ENCODE measurements around the gene MAPKBP1. TPM values are rescaled to one million over a fixed set of nuclear protein-coding genes. Genes with fewer than 3 reads are reported as not detected.

The MAPKBP1 gene
- total RNA-seq, 1 experiment from 2014 or later, result 14.5 TPM

DNA sequence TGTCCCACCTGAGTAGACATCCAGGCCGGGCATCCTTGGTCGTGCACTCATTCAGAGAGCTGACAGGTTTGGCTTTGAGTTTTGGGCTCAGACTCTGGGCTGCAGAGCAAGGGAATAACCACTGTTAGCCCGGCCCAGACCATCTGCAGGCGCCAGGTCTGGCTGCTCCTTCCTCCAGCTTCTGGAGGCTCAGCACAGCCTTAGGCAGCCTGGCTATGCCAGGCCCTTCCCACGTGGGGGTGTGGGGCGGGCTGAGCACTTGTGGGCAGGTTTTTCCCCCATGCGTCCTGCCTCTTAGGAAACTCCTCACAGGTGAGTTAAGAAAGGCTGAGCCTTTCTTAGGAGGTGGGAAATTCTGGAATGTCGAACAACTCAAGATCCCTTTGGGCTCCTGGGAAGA is 75.6 kb downstream of the MAPKBP1 start:
- H3K27me3 ChIP-seq, result no peaks in the 10 kb centered on the region
- no peak for DNase-seq
- H3K27ac ChIP-seq, result no peak overlapping the region
- H3K9me3 ChIP-seq (replicated peaks), result no peaks in the 10 kb centered on the region
- H3K36me3 ChIP-seq, result peaks cover 3% of the 10 kb centered on the region; the same call in 1 of the 2 replicates
- no peak overlapping the region for H3K4me3 ChIP-seq
- peaks cover 3% of the 10 kb centered on the region; the same call in 1 of the 2 replicates for H3K4me1 ChIP-seq

DNA sequence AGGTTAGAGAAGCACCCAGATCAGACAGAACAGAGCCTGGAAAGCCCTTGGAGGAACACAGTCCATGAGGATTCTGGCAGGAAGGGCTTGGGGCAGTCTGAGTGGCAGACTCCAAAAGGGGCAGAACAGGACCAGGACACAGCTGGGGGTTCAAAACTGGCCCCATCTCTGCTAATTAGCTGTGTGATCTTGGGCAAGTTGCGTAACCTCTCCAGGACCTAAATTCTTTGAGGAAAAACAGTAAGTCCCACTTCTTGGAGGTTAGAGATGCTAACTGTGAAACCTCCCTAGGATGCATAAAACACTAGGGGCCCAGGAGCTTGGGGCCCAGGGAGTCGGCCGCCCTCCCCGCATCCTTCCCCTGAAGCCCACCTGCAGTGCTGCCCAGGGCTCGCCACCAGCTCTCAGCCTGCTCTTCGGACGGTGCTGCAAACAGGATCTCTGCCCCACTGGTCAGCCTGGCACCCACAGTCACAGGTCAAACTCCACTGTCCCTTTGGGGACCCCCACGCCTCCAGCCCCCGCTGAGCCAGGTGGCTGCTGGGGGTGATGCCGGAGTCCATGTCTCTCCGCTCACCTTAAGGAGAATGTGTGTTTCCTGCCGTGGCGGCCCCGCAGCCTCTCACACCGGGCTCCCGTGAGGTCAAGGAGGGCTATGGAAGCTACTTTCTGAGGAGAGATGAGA is 76.3 kb downstream of the MAPKBP1 start:
- no peak overlapping the region for H3K4me3 ChIP-seq
- DNase-seq, result no peak

DNA sequence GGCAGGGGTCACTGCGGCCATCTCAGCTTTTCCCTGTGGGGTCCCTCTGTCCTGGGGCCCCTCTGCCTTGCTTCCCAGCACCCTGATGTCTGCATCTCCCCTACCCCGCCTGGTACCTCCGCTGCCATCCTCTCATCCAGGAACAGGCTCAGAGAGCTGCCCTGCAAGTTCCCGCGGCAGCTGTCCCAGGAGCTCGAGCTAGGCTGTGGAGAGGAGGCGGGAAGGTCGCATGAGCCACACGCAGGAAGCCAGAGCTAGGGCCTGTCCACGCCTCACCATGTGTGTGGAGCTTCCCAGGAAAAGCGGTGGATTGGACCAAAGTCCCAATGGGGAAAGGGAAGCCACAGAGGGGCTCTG is 76.9 kb downstream of the MAPKBP1 start:
- Histone ChIP-seq H3K36me3 (peaks cover 2% of the 10 kb centered on the region; the same call in 1 of the 2 replicates), H3K27ac (no peak overlapping the region), H3K27me3 (no peaks in the 10 kb centered on the region), H3K4me3 (no peak overlapping the region), H3K4me1 (peaks cover 3% of the 10 kb centered on the region; the same call in 1 of the 2 replicates), H3K9me3 (replicated peaks) (no peaks in the 10 kb centered on the region)
- peak; percentile 29 to 34 for DNase-seq

More for the DNA sequence above, 76.3 kb downstream of the MAPKBP1 start:
- H3K27ac ChIP-seq, result no peak overlapping the region
- H3K27me3 ChIP-seq, result no peaks in the 10 kb centered on the region
- H3K4me1 ChIP-seq, result peaks cover 3% of the 10 kb centered on the region; the same call in 1 of the 2 replicates
- peaks cover 3% of the 10 kb centered on the region; the same call in 1 of the 2 replicates for H3K36me3 ChIP-seq
- no peaks in the 10 kb centered on the region for H3K9me3 ChIP-seq (replicated peaks)

DNA sequence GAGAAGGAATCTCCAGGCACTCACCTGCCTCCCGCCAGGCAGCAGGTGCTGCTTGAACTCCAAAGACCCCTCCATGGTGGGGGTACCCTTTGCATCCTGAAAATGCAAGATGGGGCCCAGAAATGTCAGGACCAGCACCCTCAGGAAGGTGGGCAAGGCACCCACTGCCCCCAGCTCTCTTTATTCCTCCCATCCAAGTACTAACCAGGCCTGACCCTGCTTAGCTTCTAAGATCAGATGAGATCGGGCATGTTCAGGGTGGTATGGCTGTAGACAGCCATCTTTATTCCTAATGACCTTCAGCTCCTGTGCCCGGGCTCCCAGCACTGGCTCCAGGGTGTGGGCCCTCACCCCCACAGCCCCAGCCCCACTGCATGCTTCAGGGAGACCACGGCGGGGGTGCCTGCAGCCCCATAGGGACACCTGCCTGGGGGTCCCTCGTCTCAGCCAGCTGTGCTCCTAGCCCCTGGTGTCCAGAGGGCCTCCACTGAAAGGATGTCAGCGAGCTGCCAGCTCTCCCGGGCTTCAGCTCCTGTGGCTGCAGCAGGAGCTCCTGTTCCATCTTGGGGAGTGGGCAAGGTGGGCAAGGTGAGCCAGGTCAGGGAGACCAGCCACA is 77.6 kb downstream of the MAPKBP1 start:
- H3K9me3 ChIP-seq (replicated peaks), result no peaks in the 10 kb centered on the region
- no peak for DNase-seq
- no peak overlapping the region for H3K27ac ChIP-seq
- H3K4me1 ChIP-seq, result peaks cover 3% of the 10 kb centered on the region; the same call in 1 of the 2 replicates
- H3K27me3 ChIP-seq, result no peaks in the 10 kb centered on the region
- no peak overlapping the region for H3K4me3 ChIP-seq
- no peaks in the 10 kb centered on the region for H3K36me3 ChIP-seq

DNA sequence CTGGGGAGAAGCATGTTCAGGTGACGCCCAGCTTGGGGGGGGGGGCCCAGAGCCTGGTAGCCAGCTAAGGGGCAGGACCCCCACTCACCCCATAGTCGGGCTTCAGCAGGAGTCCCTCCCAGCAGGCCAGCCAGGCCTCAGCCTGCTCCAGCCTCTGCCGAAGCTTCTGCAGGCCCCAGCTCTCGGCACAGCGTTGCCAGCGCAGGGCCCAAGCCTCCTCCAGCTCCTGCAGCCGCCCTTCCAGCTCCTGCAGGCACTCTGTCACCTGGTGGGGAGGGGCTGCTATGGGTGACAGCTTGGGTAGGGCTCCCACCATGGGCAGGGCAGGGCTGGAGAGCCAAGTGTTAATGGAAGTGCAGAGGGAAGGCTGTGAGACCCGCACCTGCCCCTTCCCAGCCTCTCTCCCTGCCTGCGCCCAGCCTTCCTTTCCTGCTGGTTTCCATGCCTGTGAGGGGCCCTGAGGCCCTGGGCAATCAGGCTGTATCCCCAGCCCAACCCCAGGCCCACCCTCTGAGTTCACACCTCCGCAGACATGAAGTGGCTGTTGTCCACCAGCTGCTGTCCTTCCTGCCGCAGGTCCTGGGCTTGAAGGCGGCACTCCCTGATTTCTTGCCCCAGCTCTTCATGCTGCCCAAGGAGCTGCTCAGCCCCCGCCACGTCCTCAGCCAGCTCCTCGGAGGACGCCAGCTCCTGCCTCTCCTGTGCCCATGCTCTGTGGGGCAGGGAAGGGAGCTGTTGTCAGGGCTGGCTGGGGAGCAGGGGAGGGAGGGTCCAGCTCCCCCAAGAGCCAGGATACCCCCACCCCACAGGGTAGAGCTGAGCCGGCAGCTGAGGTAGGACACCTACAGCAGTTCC is 78.7 kb downstream of the MAPKBP1 start:
- no peaks in the 10 kb centered on the region for H3K27me3 ChIP-seq
- no peak overlapping the region for H3K4me3 ChIP-seq
- DNase-seq, result peak; percentile 34 to 36
- H3K36me3 ChIP-seq, result no peaks in the 10 kb centered on the region
- H3K27ac ChIP-seq, result no peak overlapping the region
- H3K9me3 ChIP-seq (replicated peaks), result no peaks in the 10 kb centered on the region
- H3K4me1 ChIP-seq, result peaks cover 3% of the 10 kb centered on the region; the same call in 1 of the 2 replicates

DNA sequence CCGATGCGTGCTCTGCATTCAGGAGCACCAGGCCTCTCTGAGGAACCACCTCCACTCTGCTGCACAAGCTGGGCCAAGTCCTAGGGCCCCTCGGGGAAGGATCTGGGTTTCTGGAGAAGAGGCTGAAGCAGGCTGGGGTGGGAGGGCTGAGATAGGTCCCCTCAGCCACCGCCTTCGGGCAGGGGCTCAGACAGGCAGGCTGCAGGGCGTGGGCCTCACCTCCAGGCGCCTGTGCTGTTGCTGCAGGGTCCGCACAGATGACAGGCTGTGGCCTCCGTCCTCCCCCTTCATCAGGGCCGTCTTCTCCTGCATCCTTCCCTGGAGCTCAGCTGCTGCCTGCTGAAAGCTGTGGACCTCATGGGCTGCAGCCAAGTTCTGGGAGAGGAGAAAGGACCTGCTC is 79.5 kb downstream of the MAPKBP1 start:
- no peaks in the 10 kb centered on the region for H3K9me3 ChIP-seq (replicated peaks)
- no peaks in the 10 kb centered on the region for H3K36me3 ChIP-seq
- peaks cover 3% of the 10 kb centered on the region; the same call in 1 of the 2 replicates for H3K4me1 ChIP-seq
- no peak overlapping the region for H3K27ac ChIP-seq
- no peak overlapping the region for H3K4me3 ChIP-seq
- no peaks in the 10 kb centered on the region for H3K27me3 ChIP-seq
- DNase-seq, result no peak

DNA sequence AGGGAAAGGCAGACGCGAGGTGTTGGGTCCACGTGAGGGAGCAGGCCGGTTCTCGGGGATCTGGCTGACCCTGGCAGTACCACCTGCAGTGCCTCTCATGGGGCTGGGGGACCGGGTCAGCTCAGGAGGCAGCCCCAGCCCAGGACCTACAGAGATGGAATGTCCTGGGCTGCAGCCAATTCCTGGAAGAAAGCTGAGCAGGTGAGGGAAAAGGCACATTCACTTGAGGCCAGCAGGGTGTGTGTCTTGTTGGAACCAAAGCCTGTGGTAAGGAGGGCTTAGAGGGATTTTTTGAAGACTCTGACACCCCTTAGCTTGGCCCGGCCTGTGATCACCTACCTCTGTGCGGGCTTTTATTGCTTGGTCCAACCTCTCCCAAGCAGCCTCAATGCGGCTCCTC is 80.2 kb downstream of the MAPKBP1 start:
- no peaks in the 10 kb centered on the region for H3K27me3 ChIP-seq
- H3K36me3 ChIP-seq, result no peaks in the 10 kb centered on the region
- no peaks in the 10 kb centered on the region for H3K9me3 ChIP-seq (replicated peaks)
- DNase-seq, result no peak
- peaks cover 3% of the 10 kb centered on the region; the same call in 1 of the 2 replicates for H3K4me1 ChIP-seq
- no peak overlapping the region for H3K4me3 ChIP-seq
- H3K27ac ChIP-seq, result no peak overlapping the region

DNA sequence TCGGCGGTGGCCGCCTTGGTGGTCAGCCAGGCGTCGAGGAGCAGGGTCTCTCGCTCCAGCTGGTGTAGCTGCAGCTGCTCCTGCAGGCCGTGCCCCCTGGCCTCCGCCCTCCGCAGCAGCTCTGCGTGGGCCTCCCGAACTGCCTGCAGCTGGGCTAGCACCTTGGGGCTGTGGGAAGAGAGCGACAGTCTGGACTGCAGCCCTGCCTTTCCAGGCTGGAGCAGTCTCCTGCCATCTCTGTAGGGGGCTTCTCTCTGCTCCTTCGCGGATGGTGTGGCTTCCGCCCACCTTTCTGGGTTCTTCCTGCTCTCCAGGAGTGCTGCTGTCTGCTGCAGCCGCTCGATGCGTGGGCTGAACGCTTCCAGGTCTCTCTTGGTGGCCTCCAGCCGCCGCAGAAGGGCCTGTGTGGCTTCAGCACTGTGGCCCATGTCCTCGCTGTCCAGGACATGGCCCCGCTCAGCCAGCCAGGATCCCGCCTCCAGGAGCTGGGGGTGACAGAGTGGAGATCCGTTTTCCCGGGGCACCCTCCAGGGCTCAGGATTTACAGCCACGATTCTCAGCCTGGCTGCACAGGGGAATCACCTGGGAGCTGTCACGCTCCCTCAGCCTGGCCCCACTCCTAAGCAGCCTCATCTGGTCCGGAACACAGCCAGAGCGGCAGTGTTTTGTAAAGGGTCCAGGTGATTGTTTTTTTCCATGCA is 81.1 kb downstream of the MAPKBP1 start:
- H3K27me3 ChIP-seq, result no peaks in the 10 kb centered on the region
- no peaks in the 10 kb centered on the region for H3K36me3 ChIP-seq
- peaks cover 3% of the 10 kb centered on the region; the same call in 1 of the 2 replicates for H3K4me1 ChIP-seq
- no peak overlapping the region for H3K27ac ChIP-seq
- no peak overlapping the region for H3K4me3 ChIP-seq
- no peaks in the 10 kb centered on the region for H3K9me3 ChIP-seq (replicated peaks)
- DNase-seq, result no peak

DNA sequence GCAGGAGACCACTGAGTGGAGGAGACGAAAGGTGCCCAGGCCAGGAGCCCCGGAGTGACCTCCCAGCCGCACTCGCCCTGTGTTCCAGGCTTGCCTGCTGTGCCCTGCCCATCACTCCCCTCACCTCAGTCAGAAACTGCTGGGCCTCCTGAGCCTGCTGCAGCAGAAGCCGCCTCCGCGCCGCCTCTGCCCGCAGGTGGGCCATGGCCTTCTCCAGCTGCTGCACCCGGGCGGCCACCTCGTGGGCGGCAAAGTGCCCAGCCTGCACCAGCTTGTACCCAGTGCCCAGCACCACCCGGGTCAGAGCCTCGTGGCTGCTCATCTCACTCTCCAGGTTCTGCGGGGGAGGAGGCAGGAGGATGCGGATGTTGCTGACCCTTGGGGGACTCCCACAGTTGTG is 82.0 kb downstream of the MAPKBP1 start:
- Histone ChIP-seq H3K4me3 (no peak overlapping the region), H3K4me1 (peaks cover 3% of the 10 kb centered on the region; the same call in 1 of the 2 replicates), H3K9me3 (replicated peaks) (no peaks in the 10 kb centered on the region), H3K27me3 (no peaks in the 10 kb centered on the region), H3K36me3 (no peaks in the 10 kb centered on the region), H3K27ac (no peak overlapping the region)
- no peak for DNase-seq

DNA sequence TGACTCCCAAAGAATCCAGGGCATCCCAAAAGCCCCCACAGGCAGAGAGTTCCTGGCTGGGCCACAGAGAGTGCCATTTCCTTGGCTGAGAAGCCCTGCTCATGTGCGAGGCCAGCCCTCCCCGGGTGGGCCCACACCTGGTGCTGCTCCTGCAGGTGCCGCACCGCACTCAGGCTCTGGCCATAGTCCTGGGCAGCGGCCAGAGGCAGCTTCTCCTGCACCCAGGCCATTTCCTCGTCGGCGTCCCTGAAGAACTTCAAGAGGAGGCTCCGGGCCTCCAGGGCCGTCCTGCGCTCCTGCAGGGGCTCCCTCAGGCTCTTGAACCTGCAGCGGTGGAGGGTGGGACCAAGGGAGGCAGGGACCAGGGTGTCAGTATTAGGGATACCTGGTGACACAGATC is 82.4 kb downstream of the MAPKBP1 start:
- no peak for DNase-seq
- Histone ChIP-seq H3K4me1 (peaks cover 3% of the 10 kb centered on the region; the same call in 1 of the 2 replicates), H3K9me3 (replicated peaks) (no peaks in the 10 kb centered on the region), H3K27me3 (no peaks in the 10 kb centered on the region), H3K36me3 (no peaks in the 10 kb centered on the region), H3K4me3 (no peak overlapping the region), H3K27ac (no peak overlapping the region)

DNA sequence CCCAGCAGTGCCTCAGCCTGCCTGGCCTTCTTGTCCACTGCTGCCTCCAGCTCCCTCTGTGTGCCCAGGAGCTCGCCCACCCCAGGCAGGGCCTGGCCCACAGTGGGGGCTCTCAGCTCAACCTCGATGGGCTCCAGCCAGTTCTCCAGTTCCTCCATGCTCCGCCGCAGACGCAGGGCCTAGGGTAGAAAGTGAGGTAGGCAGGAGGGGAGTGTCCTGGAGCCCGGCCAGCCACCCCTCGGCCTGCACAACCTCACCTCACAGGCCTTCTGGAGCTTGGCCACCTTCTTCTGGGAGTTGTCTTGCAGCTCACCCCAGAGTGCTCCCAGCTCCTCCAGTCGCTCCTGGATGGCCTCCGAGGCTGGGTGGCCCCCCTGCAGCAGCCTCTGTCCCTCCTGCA is 83.0 kb downstream of the MAPKBP1 start:
- DNase-seq, result no peak
- H3K27ac ChIP-seq, result no peak overlapping the region
- H3K27me3 ChIP-seq, result no peaks in the 10 kb centered on the region
- H3K9me3 ChIP-seq (replicated peaks), result no peaks in the 10 kb centered on the region
- H3K4me1 ChIP-seq, result peaks cover 3% of the 10 kb centered on the region; the same call in 1 of the 2 replicates
- no peak overlapping the region for H3K4me3 ChIP-seq
- no peaks in the 10 kb centered on the region for H3K36me3 ChIP-seq

DNA sequence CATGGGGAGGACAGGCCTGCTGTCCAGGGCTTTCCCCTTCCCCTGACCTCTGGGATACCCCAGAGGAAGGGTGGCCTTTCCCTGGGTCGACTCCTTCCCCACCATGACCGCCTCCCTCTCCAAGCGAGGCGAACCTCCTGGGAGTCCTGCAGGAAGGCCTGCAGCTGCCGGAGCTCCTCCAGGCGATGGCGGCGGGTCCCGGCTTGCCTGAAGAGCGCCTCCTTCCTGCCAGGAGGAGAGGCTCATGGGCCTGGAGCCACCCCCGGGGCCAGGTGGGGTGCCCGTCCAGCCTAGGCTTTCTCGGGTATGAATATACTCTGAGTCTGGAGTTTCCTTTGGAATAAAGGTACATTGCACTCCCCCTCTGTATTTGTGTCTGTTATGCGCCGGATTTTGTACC is 84.5 kb downstream of the MAPKBP1 start:
- no peak overlapping the region for H3K27ac ChIP-seq
- H3K36me3 ChIP-seq, result no peaks in the 10 kb centered on the region
- H3K27me3 ChIP-seq, result no peaks in the 10 kb centered on the region
- no peaks in the 10 kb centered on the region for H3K9me3 ChIP-seq (replicated peaks)
- H3K4me1 ChIP-seq, result peaks cover 3% of the 10 kb centered on the region; the same call in 1 of the 2 replicates
- no peak overlapping the region for H3K4me3 ChIP-seq
- DNase-seq, result peak; percentile 45 to 55

DNA sequence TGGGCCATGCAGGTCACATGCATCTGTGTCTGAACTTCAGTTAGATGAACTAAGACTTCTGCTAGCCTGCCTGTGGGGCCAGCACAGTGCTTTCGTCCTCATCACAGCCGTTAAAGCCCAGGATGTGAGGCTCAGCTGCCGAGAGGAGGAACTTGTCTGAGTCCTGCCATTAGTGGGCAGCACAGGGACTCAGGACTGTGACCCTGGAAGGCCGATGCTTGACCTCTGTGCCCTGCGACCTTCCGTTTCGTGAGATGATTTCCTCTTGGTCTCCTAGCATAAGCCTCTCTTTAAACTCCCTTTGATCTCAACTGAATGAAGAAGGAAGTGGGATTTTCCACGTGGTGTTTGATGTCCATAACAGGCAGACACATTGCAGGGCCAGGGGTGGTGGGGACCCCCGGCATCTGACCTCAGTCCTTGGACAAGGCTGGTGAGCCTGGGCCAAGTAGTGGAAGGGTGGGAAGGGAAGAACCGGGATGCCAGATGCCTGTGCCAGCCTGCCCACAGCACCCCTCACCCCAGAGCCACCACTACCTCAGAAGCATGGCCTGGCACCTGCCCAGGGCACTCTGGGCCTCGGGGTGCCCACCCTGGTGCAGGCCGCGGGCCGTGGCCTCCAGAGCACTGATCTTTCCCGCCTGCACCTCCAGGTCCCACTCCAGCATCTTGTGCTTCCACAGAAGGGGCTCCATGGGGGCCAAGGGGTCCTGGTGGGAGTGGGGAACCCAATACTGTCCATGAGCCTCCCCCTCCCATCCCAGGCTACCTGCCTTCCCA is 86.0 kb downstream of the MAPKBP1 start:
- Histone ChIP-seq H3K27me3 (no peaks in the 10 kb centered on the region), H3K9me3 (replicated peaks) (no peaks in the 10 kb centered on the region), H3K4me1 (no peaks in the 10 kb centered on the region; the same call in 1 of the 2 replicates), H3K27ac (no peak overlapping the region), H3K4me3 (no peak overlapping the region), H3K36me3 (no peaks in the 10 kb centered on the region)
- no peak for DNase-seq

All from SJCRH30 (cell line).